Endometrium (tissue), 2 donors: ENCODE data around the gene LUZP2.
A peak's percentile ranks its signal among the peaks of the same experiment; 100 is the strongest.

Source experiments
- FAIRE-seq: peaks from 2 replicates; lab custom pipeline; 2012; peaks lifted over from hg19 to GRCh38; lab: Jason Lieb, UNC
- donor health status: control.
- donor health status: control.

The LUZP2 gene

GRCh38 chr11:24567380-24567779, 70.5 kb downstream of the LUZP2 start:
- FAIRE-seq: no peak

- FAIRE-seq: no peak
Measured at GRCh38 chr11:24572376-24572775, 75.5 kb downstream of the LUZP2 start.

- FAIRE-seq: no peak
Measured at GRCh38 chr11:24574461-24574860, 77.6 kb downstream of the LUZP2 start.

- FAIRE-seq: no peak
Measured at GRCh38 chr11:24575392-24575791, 78.5 kb downstream of the LUZP2 start.

- no peak for FAIRE-seq
Measured at GRCh38 chr11:24585192-24585591, 88.3 kb downstream of the LUZP2 start.

GRCh38 chr11:24587635-24588034, 90.8 kb downstream of the LUZP2 start:
- FAIRE-seq: no peak

- FAIRE-seq: no peak
Measured at GRCh38 chr11:24588081-24588480, 91.2 kb downstream of the LUZP2 start.

GRCh38 chr11:24589064-24589463, 92.2 kb downstream of the LUZP2 start:
- FAIRE-seq: no peak

GRCh38 chr11:24591283-24591682, 94.4 kb downstream of the LUZP2 start:
- FAIRE-seq: no peak

GRCh38 chr11:24592360-24592759, 95.5 kb downstream of the LUZP2 start:
- no peak for FAIRE-seq

GRCh38 chr11:24593332-24593731, 96.5 kb downstream of the LUZP2 start:
- FAIRE-seq: no peak

GRCh38 chr11:24594401-24594800, 97.5 kb downstream of the LUZP2 start:
- no peak for FAIRE-seq

GRCh38 chr11:24598641-24599040, 101.8 kb downstream of the LUZP2 start:
- no peak for FAIRE-seq

GRCh38 chr11:24609192-24610119, 112.6 kb downstream of the LUZP2 start:
- no peak for FAIRE-seq

GRCh38 chr11:24615451-24616160, 118.8 kb downstream of the LUZP2 start:
- no peak for FAIRE-seq

- no peak for FAIRE-seq
Measured at GRCh38 chr11:24617856-24618255, 121.0 kb downstream of the LUZP2 start.

- FAIRE-seq: no peak
Measured at GRCh38 chr11:24619900-24620299, 123.0 kb downstream of the LUZP2 start.

GRCh38 chr11:24622262-24622661, 125.4 kb downstream of the LUZP2 start:
- no peak for FAIRE-seq

GRCh38 chr11:24623121-24623520, 126.3 kb downstream of the LUZP2 start:
- no peak for FAIRE-seq

GRCh38 chr11:24624432-24624831, 127.6 kb downstream of the LUZP2 start:
- FAIRE-seq: no peak

GRCh38 chr11:24625975-24626374, 129.1 kb downstream of the LUZP2 start:
- FAIRE-seq: no peak

GRCh38 chr11:24628224-24628776, 131.4 kb downstream of the LUZP2 start:
- no peak for FAIRE-seq

GRCh38 chr11:24634606-24635160, 137.8 kb downstream of the LUZP2 start:
- FAIRE-seq: peak; percentile 81
